Suprapubic skin (tissue), 4 donors: ENCODE data around the gene LRGUK. TPM values are rescaled to one million over a fixed set of nuclear protein-coding genes. Genes with fewer than 3 reads are reported as not detected.

ENCODE experiments used
- DNase-seq, 2 donors: peaks; one replicate each; pipeline ENCODE4 v3.0.0-alpha.2; 2019; ENCODE audit warnings: low spot score in 2 of 2
- H3K27ac ChIP-seq: fragments of 200-600 bp; sonication (generic); one replicate; pipeline ENCODE4 v1.5.1; 2019
- H3K27me3 ChIP-seq: fragments of 200-600 bp; sonication (generic); one replicate; pipeline ENCODE4 v1.5.1; 2019
- H3K36me3 ChIP-seq: fragments of 200-600 bp; sonication (generic); one replicate; pipeline ENCODE4 v1.5.1; 2019
- H3K4me1 ChIP-seq: fragments of 200-600 bp; sonication (generic); one replicate; pipeline ENCODE4 v1.5.1; 2019
- H3K4me3 ChIP-seq: fragments of 200-600 bp; sonication (generic); one replicate; pipeline ENCODE4 v1.5.1; 2019; ENCODE audit warnings: mild to moderate bottlenecking
- H3K9me3 ChIP-seq: fragments of 200-600 bp; sonication (generic); one replicate; pipeline ENCODE4 v1.5.1; 2019
- EP300 ChIP-seq: sonication (generic); formaldehyde crosslinking; IDR thresholded peaks from one replicate; pipeline ENCODE4 v1.6.1; 2017; ENCODE audit warnings: antibody characterized with exemption
- POLR2A ChIP-seq, 2 donors: fragments of 450-650 bp; IDR thresholded peaks; one replicate each; pipeline ENCODE4 v1.6.1; 2017; ENCODE audit warnings: antibody characterized with exemption in 2 of 2, mild to moderate bottlenecking in 2 of 2, moderate library complexity in 2 of 2
- POLR2AphosphoS5 ChIP-seq, 3 donors: sonication (generic); formaldehyde crosslinking; IDR thresholded peaks; one replicate each; pipeline ENCODE4 v1.6.1; 2017; ENCODE audit warnings: antibody characterized with exemption in 3 of 3
- WGBS: methylation state at CpG from one replicate; pipeline ENCODE4 v1.1.5; 2018; 5-methylcytosine and 5-hydroxymethylcytosine counted together
- total RNA-seq, 4 donors: library from RNA; depleted of rRNA; stranded (reverse); fragments of >200 nt; gene quantifications; one replicate each; pipeline ENCODE4 v1.1.0, GENCODE V29; 2016
- TF ChIP-seq, protein P1 (sequence below), 2 donors: fragments of 200-600 bp in 1 of 2; fragments of 450-650 bp in 1 of 2; sonication (generic) in 1 of 2; IDR thresholded peaks; one replicate each; pipeline ENCODE4 v1.5.1; 2016 to 2019; ENCODE audit warnings: antibody characterized with exemption in 2 of 2, mild to moderate bottlenecking in 1 of 2, moderate library complexity in 1 of 2

Gene LRGUK
- total RNA-seq, 4 donors from 2014 or later, result 0.34 to 1.2 (median 0.91) TPM

- H3K4me1 ChIP-seq, result peaks cover 3% of the 10 kb centered on the region
- no peak for DNase-seq
- 49% methylated on average over 3 of the region's 3 CpGs for WGBS
- TF ChIP-seq, protein P1, sequence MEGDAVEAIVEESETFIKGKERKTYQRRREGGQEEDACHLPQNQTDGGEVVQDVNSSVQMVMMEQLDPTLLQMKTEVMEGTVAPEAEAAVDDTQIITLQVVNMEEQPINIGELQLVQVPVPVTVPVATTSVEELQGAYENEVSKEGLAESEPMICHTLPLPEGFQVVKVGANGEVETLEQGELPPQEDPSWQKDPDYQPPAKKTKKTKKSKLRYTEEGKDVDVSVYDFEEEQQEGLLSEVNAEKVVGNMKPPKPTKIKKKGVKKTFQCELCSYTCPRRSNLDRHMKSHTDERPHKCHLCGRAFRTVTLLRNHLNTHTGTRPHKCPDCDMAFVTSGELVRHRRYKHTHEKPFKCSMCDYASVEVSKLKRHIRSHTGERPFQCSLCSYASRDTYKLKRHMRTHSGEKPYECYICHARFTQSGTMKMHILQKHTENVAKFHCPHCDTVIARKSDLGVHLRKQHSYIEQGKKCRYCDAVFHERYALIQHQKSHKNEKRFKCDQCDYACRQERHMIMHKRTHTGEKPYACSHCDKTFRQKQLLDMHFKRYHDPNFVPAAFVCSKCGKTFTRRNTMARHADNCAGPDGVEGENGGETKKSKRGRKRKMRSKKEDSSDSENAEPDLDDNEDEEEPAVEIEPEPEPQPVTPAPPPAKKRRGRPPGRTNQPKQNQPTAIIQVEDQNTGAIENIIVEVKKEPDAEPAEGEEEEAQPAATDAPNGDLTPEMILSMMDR (IDR thresholded peaks at IDR 0.05), result no peak
- TF ChIP-seq POLR2A (IDR thresholded peaks at IDR 0.05) (no peak), POLR2AphosphoS5 (IDR thresholded peaks at IDR 0.05) (no peak), EP300 (no peak)
- no peaks in the 10 kb centered on the region for H3K9me3 ChIP-seq
- H3K4me3 ChIP-seq, result no peak overlapping the region
- H3K27me3 ChIP-seq, result no peaks in the 10 kb centered on the region
- no peak overlapping the region for H3K27ac ChIP-seq
- H3K36me3 ChIP-seq, result no peaks in the 10 kb centered on the region
These were observed 58.9 kb downstream of the LRGUK start for GRCh38 chr7:134186027-134186426.

DNA sequence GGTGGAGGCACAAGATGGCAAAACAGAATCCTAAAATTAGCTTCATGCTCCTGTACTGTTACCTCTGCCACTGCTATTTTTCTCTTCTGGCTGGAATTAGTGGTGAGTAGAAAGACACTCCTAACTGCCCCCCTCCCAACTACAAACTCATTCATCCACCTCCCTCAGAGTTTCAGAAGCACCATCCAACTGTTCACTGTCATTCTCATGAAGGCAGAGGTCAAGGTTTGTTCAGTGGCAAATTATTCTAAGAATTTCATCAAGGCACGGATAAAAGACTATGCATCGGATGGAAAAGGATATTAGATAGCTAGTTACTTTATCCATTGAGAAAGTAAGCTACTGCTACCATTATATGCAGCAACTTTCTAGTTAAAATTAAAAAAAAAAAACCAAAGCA is 59.7 kb downstream of the LRGUK start:
- H3K4me1 ChIP-seq, result peaks cover 3% of the 10 kb centered on the region
- 90% methylated on average over 2 of the region's 2 CpGs for WGBS
- no peaks in the 10 kb centered on the region for H3K27me3 ChIP-seq
- DNase-seq, result no peak
- TF ChIP-seq EP300 (no peak), POLR2A (IDR thresholded peaks at IDR 0.05) (no peak), POLR2AphosphoS5 (IDR thresholded peaks at IDR 0.05) (no peak)
- TF ChIP-seq, protein P1 (IDR thresholded peaks at IDR 0.05), result no peak
- H3K4me3 ChIP-seq, result no peak overlapping the region
- no peaks in the 10 kb centered on the region for H3K9me3 ChIP-seq
- H3K36me3 ChIP-seq, result no peaks in the 10 kb centered on the region
- no peak overlapping the region for H3K27ac ChIP-seq

DNA sequence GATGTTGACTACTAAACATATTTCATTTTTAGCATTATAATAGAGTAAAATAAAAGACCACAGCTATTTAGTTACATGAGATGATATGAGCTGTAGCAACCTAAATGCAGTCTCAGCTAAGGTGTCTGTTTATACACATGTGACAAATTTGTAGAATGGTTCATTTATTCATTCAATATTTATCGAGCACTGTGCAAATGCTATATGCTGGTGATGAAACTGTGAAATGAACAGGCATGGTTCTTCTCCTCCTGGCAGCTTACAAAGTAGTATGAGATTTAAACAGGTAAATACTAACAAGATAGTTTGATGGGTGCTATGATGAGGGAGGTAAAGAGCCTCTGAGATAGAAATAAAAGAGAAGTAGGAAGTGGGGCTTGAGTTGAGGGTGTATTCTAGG is 60.8 kb downstream of the LRGUK start:
- Histone ChIP-seq H3K27me3 (no peaks in the 10 kb centered on the region), H3K27ac (no peak overlapping the region), H3K4me3 (no peak overlapping the region), H3K9me3 (no peaks in the 10 kb centered on the region), H3K36me3 (no peaks in the 10 kb centered on the region), H3K4me1 (peaks cover 3% of the 10 kb centered on the region)
- WGBS, result 95% methylated on average over 1 of the region's 1 CpG
- no peak for DNase-seq
- TF ChIP-seq EP300 (no peak), POLR2A (IDR thresholded peaks at IDR 0.05) (no peak), POLR2AphosphoS5 (IDR thresholded peaks at IDR 0.05) (no peak)
- TF ChIP-seq, protein P1 (IDR thresholded peaks at IDR 0.05), result no peak

DNA sequence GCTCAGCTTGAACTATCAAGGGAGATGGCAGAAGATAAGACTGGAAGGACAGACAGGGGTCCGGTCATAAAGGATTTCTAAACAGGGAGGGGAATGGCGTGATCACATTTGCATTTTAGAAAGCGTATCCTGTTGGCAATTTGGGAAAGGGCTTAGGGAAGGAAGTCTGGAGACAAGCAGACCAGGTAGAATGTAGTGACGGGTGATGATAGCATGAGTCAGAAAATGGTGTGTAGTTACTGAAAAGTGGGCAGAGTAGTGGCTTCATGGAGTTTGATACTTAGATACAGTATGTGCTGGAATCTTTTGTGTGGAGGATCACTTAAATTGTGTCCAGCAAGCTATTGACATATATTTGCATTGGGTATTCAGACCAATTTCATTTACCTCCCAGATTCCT is 61.2 kb downstream of the LRGUK start:
- H3K36me3 ChIP-seq, result no peaks in the 10 kb centered on the region
- no peak overlapping the region for H3K4me3 ChIP-seq
- H3K9me3 ChIP-seq, result no peaks in the 10 kb centered on the region
- 75% methylated on average over 4 of the region's 4 CpGs for WGBS
- H3K27ac ChIP-seq, result no peak overlapping the region
- H3K4me1 ChIP-seq, result peaks cover 3% of the 10 kb centered on the region
- no peak for DNase-seq
- no peaks in the 10 kb centered on the region for H3K27me3 ChIP-seq
- TF ChIP-seq POLR2AphosphoS5 (IDR thresholded peaks at IDR 0.05), result no peak

DNA sequence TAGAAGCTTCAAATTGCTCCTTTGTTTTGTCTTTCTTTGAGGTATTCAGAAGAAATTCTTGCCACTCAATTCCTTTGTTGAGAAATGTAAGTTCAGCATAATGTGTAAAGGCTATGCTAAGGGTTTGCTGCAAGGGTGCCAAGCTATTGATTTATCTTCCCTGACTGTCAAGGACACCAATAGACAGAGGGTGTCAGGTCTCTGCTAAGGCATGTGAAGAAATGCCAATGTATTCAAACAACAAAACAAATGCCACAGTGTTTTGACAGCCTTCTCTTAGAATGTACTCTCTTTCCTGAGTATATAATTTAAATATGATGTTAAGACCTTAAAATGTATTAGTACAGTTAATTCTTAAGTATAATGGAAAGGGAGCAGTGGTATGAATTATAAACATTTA is 62.4 kb downstream of the LRGUK start:
- TF ChIP-seq EP300, result no peak
- no peak for TF ChIP-seq POLR2AphosphoS5 (IDR thresholded peaks at IDR 0.05)
- TF ChIP-seq, protein P1 (IDR thresholded peaks at IDR 0.05), result no peak
- no peak for TF ChIP-seq POLR2A (IDR thresholded peaks at IDR 0.05)
- Histone ChIP-seq H3K4me3 (no peak overlapping the region), H3K36me3 (no peaks in the 10 kb centered on the region), H3K4me1 (peaks cover 3% of the 10 kb centered on the region), H3K9me3 (no peaks in the 10 kb centered on the region), H3K27me3 (no peaks in the 10 kb centered on the region), H3K27ac (no peak overlapping the region)
- DNase-seq, result no peak

DNA sequence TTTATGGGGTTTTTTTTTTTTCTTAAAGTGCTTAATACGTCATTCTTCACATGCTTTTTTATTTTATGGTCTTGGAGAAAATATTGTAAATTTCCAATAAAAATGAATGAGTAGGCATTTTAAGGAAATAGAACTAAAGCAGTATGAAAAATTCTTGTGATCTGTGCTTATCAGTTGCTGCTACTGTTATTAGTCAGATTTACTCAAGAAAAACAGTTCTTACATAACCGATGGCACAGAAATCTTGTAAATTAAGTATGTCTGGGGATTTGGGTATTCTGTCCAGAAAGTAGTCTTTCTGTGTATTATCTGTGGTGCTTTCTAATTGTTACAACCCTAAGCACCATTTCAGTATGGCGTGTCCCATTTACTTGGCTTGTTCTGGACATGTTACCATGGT is 64.7 kb downstream of the LRGUK start:
- 70% methylated on average over 3 of the region's 3 CpGs for WGBS
- no peaks in the 10 kb centered on the region for H3K27me3 ChIP-seq

More for the DNA sequence above, 64.7 kb downstream of the LRGUK start:
- H3K4me3 ChIP-seq, result no peak overlapping the region
- no peaks in the 10 kb centered on the region for H3K4me1 ChIP-seq
- no peaks in the 10 kb centered on the region for H3K36me3 ChIP-seq
- no peak for TF ChIP-seq POLR2A (IDR thresholded peaks at IDR 0.05)
- TF ChIP-seq, protein P1 (IDR thresholded peaks at IDR 0.05), result no peak
- no peak for TF ChIP-seq EP300
- TF ChIP-seq POLR2AphosphoS5 (IDR thresholded peaks at IDR 0.05), result no peak
- no peaks in the 10 kb centered on the region for H3K9me3 ChIP-seq
- no peak overlapping the region for H3K27ac ChIP-seq
- DNase-seq, result no peak
